Measurements from ENCODE around the gene CPSF4. TPM values are rescaled to one million over a fixed set of nuclear protein-coding genes. Genes with fewer than 3 reads are reported as not detected.

Gene CPSF4
- total RNA-seq, 4 donors from 2014 or later, result 30.6 to 33.1 (median 32.7) TPM

- no peak overlapping the region for H3K4me3 ChIP-seq (replicated peaks in 1 of 3)
- no peak overlapping the region for H3K27ac ChIP-seq
- peaks cover 6 to 19% of the 10 kb centered on the region in 2 donors for H3K4me1 ChIP-seq
- intact Hi-C loops (cut with DNase I), result no loop called here
- H3K9me3 ChIP-seq, result no peaks in the 10 kb centered on the region
- no peaks in the 10 kb centered on the region for H3K27me3 ChIP-seq
- no peak for DNase-seq
- TF ChIP-seq POLR2A (IDR thresholded peaks at IDR 0.05), result no peak
- TF ChIP-seq CTCF (IDR thresholded peaks at IDR 0.05), result no peak
- H3K36me3 ChIP-seq, result peaks cover 46 to 52% of the 10 kb centered on the region in 2 donors
- 80 to 87% methylated on average over 20 to 21 of the region's 21 CpGs for WGBS, 2 donors
These were observed 42.1 kb upstream of the CPSF4 start for GRCh38 chr7:99396418-99397296.

- 81 to 95% methylated on average over 17 to 18 of the region's 18 CpGs for WGBS, 2 donors
- Histone ChIP-seq H3K27ac (no peak overlapping the region), H3K4me1 (peaks cover 3 to 16% of the 10 kb centered on the region in 2 donors), H3K9me3 (no peaks in the 10 kb centered on the region), H3K27me3 (no peaks in the 10 kb centered on the region), H3K36me3 (peaks cover 52 to 53% of the 10 kb centered on the region in 2 donors), H3K4me3 (replicated peaks in 1 of 3) (no peak overlapping the region)
- DNase-seq, result no peak
- intact Hi-C loops (cut with DNase I), result no loop called here
- TF ChIP-seq POLR2A (IDR thresholded peaks at IDR 0.05) (no peak), CTCF (IDR thresholded peaks at IDR 0.05) (no peak)
These were observed 41.3 kb upstream of the CPSF4 start for GRCh38 chr7:99397297-99397983.

- 71 to 84% methylated on average over 5 of the region's 5 CpGs for WGBS, 2 donors
- H3K4me3 ChIP-seq (replicated peaks in 1 of 3), result no peak overlapping the region
- no peak for TF ChIP-seq POLR2A (IDR thresholded peaks at IDR 0.05)
- no peak for TF ChIP-seq CTCF (IDR thresholded peaks at IDR 0.05)
- H3K4me1 ChIP-seq, result peaks cover 0 to 7% of the 10 kb centered on the region in 2 donors
- H3K27ac ChIP-seq, result no peak overlapping the region
- intact Hi-C loops (cut with DNase I), result no loop called here
- no peak for DNase-seq
- H3K9me3 ChIP-seq, result no peaks in the 10 kb centered on the region
- H3K36me3 ChIP-seq, result peaks cover 57 to 61% of the 10 kb centered on the region in 2 donors
- no peaks in the 10 kb centered on the region for H3K27me3 ChIP-seq
These were observed 39.8 kb upstream of the CPSF4 start for GRCh38 chr7:99398891-99399445.

- no peaks in the 10 kb centered on the region for H3K27me3 ChIP-seq
- TF ChIP-seq POLR2A (IDR thresholded peaks at IDR 0.05) (no peak), CTCF (IDR thresholded peaks at IDR 0.05) (no peak)
- intact Hi-C loops (cut with DNase I), result no loop called here
- H3K36me3 ChIP-seq, result peaks cover 61 to 62% of the 10 kb centered on the region in 2 donors
- no peak overlapping the region for H3K4me3 ChIP-seq (replicated peaks in 1 of 3)
- H3K9me3 ChIP-seq, result no peaks in the 10 kb centered on the region
- H3K4me1 ChIP-seq, result peaks cover 0 to 9% of the 10 kb centered on the region in 2 donors
- no peak overlapping the region for H3K27ac ChIP-seq
- 55 to 62% methylated on average over 6 of the region's 6 CpGs for WGBS, 2 donors
- peak; percentile 63 to 67 for DNase-seq
These were observed 39.1 kb upstream of the CPSF4 start for GRCh38 chr7:99399597-99399996.

Data from thyroid gland (tissue), 4 donors.